Measurements from ENCODE around the gene SDHAF1.

- TF ChIP-seq EZH2 (IDR thresholded peaks at IDR 0.05; ENCODE audit: low read depth, low read length, severe bottlenecking) (no peak), SIX5 (IDR thresholded peaks at IDR 0.05; ENCODE audit: low read depth, low read length) (no peak), NRF1 (IDR thresholded peaks at IDR 0.05; ENCODE audit: low read depth, low read length) (no peak), TAF7 (optimal IDR thresholded peaks at IDR 0.05; ENCODE audit: borderline replicate concordance, low read depth, low read length) (no peak), ZNF274 (IDR thresholded peaks at IDR 0.05; ENCODE audit: borderline replicate concordance, extremely low read depth, low read length) (no peak), BCL11A (IDR thresholded peaks at IDR 0.05; ENCODE audit: low read depth in 2 of 2, low read length in 2 of 2) (no peak), SP1 (IDR thresholded peaks at IDR 0.05; ENCODE audit: low read depth, low read length) (no peak), RFX5 (IDR thresholded peaks at IDR 0.05; ENCODE audit: borderline replicate concordance, low read depth, low read length) (no peak), GTF2F1 (IDR thresholded peaks at IDR 0.05; ENCODE audit: borderline replicate concordance, low read depth, low read length) (no peak), POLR2A (IDR thresholded peaks at IDR 0.05; ENCODE audit: control extremely low read depth in 1 of 2, low read depth in 2 of 2, low read length in 2 of 2) (no peak)
- TF ChIP-seq, protein P1, sequence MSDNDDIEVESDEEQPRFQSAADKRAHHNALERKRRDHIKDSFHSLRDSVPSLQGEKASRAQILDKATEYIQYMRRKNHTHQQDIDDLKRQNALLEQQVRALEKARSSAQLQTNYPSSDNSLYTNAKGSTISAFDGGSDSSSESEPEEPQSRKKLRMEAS (IDR thresholded peaks at IDR 0.05), result no peak
- TF ChIP-seq, protein P2, sequence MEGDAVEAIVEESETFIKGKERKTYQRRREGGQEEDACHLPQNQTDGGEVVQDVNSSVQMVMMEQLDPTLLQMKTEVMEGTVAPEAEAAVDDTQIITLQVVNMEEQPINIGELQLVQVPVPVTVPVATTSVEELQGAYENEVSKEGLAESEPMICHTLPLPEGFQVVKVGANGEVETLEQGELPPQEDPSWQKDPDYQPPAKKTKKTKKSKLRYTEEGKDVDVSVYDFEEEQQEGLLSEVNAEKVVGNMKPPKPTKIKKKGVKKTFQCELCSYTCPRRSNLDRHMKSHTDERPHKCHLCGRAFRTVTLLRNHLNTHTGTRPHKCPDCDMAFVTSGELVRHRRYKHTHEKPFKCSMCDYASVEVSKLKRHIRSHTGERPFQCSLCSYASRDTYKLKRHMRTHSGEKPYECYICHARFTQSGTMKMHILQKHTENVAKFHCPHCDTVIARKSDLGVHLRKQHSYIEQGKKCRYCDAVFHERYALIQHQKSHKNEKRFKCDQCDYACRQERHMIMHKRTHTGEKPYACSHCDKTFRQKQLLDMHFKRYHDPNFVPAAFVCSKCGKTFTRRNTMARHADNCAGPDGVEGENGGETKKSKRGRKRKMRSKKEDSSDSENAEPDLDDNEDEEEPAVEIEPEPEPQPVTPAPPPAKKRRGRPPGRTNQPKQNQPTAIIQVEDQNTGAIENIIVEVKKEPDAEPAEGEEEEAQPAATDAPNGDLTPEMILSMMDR (IDR thresholded peaks at IDR 0.05; ENCODE audit: control extremely low read depth in 1 of 3, insufficient read depth in 1 of 3, low read depth in 1 of 3, low read length in 3 of 3), result no peak
Observed at GRCh38 chr19:36040495-36040894, 45.5 kb downstream of the SDHAF1 start.

Measured in H1 (cell line).